OCI-LY7 (cell line): ENCODE measurements around the gene SLC16A10.

Experiments
- EZH2phosphoT487 ChIP-seq: fragments of 200-600 bp; sonication (generic); IDR thresholded peaks from 2 replicates; pipeline ENCODE4 v1.6.1; 2018; ENCODE audit warnings: low read depth, borderline replicate concordance, mild to moderate bottlenecking, mixed run types, antibody characterized with exemption, low read length, moderate library complexity, mixed read lengths
- TF ChIP-seq, protein P1 (sequence below): fragments of 200-600 bp; sonication (generic); conservative IDR thresholded peaks from 2 replicates; pipeline ENCODE4 v1.5.1; 2014; ENCODE audit warnings: mild to moderate bottlenecking, antibody characterized with exemption, low read length, moderate library complexity, mixed read lengths

DNA sequence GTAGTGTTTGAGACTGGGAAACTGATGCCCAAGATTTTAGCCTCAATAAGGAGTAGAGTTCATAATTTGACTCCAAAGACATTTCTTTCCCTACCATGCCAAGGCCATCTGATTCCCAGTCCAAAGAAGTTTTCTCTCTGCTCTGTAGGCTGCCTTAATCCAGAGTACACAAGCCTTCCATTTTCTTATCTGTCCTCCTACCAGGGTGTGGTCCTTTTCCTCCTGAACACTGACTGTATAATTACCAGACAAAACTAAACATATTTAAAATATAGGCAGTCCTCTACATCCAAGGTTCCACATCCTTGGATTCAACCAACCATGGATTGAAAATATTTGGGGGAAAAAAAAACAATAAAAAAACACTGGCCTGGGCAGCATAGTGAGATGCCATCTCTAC lies 108.4 kb downstream of the SLC16A10 start:
- TF ChIP-seq, protein P1, sequence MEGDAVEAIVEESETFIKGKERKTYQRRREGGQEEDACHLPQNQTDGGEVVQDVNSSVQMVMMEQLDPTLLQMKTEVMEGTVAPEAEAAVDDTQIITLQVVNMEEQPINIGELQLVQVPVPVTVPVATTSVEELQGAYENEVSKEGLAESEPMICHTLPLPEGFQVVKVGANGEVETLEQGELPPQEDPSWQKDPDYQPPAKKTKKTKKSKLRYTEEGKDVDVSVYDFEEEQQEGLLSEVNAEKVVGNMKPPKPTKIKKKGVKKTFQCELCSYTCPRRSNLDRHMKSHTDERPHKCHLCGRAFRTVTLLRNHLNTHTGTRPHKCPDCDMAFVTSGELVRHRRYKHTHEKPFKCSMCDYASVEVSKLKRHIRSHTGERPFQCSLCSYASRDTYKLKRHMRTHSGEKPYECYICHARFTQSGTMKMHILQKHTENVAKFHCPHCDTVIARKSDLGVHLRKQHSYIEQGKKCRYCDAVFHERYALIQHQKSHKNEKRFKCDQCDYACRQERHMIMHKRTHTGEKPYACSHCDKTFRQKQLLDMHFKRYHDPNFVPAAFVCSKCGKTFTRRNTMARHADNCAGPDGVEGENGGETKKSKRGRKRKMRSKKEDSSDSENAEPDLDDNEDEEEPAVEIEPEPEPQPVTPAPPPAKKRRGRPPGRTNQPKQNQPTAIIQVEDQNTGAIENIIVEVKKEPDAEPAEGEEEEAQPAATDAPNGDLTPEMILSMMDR, result no peak
- no peak for TF ChIP-seq EZH2phosphoT487
